DMS53 treated with DMSO at 0.1 percent for 48 hours (cell line): Measurements from ENCODE around the gene CCNL2.
"Not testable (repeated sequence)": the region's sequence is repeated elsewhere in the genome, so short reads cannot be mapped to it uniquely, and the experiment has no call there.

ENCODE experiments used
- DNase-seq: peaks from one replicate; lab custom pipeline; 2025; ENCODE audit not compliant: unreplicated experiment; lab: John Stamatoyannopoulos, UW

CCNL2 gene

DNA sequence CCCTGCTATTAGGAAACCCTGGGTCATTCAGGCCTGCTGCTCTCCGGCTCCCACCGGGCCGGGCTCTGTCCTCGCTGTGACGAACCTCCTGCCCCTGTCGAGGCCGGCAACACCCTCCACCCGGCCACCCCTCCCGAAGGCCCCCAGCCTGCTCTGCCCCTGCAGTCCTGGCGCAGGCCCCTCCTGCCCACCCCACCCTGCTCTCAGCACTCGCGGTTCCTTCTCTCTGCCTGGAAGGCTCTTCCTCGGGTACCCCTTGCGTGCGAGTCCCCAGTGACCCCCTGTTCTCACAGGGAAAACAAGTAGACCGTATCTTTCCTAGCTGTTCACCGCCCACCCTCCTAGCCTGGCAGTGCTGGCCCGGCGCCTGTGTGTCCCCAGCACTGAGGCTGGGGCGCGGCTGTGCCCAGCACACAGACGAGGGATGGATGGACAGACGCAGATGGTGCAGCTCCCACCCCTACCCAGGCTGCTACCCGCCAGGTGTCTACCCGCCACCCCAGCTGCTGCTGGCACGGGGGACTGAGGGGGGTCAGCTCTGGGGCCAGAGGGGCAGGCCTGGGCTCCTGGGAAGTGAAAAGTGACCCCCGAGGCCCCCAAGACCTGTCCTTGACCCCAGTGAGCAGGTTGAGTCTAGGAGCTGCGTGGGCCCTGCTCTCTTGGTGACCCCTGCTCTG is 33.3 kb upstream of the CCNL2 start:
- DNase-seq: no peak

DNA sequence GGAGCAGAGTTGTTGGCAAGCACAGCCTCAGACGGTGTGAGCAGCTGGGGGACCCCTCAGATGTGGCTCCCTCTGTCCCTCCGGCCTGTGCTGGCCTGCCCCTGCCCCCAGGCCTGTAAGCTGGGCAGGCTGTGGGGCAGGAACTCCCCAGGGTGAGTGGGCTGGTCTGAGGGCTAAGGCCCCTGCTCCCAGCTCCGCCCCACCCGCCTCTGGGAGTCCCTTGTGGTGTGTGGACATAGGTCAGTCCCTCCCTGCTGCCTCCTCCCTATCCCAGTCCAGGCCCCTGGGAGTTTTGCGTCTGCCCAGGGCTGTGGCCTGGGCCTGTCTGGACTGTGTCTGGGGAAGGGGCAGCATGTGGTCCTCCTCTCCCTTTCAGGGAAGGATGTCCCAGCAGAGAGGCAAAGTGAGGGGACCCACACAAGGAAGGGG is 32.7 kb upstream of the CCNL2 start:
- DNase-seq: no peak

DNA sequence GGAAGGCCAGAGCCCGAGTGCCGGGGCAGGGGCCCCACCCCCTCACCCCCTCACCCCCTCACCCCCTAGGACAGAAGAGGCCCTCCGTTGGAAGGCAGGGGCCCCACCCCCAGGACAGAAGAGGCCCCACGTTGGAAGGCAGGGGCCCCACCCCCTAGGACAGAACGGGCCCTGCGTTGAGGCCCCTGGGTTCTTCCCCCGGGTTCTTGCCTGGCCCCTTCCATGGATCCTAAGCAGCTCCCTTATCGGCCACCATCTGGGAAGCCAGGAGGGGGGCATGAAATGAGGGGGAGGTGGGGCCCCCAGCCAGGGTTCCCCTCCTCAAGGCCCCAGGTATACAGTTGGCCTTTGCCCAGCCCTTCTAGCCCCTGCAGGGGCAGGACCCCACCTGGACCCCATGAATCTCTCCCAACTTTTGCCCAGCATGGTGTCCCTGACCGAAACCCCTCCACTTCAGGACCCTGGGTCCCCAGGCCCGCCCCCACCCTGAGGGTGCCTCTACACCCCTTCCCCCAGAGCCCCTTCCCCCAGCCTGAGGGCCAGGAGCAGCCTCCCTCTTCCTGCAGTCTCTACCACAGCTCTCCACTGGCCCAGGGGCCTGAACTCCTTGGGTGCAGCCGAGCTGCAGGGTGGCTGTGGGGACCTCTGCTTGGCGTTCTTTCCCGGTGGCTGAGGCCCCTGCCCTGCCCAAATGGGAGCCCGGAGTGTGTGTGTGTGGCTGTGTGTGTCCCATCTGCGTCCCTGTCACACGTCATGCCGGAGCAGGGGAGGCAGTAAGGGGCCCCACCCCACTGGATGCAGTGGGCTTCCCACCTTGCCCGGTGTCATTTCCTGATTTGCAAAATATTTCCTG is 32.1 kb upstream of the CCNL2 start:
- DNase-seq: no peak

GRCh38 chr1:1430114-1430982 is 31.2 kb upstream of the CCNL2 start:
- DNase-seq: peak; percentile 78

DNA sequence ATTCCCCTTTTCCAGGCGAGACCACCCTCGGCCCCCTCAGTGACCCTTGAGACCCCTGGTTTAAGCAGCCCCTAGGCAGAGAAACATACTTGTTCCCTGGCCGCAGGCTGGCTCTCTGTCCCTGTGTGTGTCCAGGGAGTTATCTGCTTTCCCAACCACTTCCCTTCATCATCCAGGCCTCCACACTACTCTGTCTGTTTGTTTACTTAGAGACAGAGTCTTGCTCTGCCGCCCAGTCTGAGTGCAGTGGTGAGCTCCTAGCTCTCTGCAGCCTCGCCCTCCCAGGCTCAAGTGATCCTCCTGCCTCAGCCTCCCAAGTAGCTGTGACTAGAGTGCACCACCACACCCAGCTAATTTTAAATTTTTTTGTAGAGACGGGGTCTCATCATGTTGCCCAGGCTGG is 30.5 kb upstream of the CCNL2 start:
- no peak for DNase-seq

GRCh38 chr1:1428967-1429366 is 29.8 kb upstream of the CCNL2 start:
- DNase-seq: not testable (repeated sequence)

DNA sequence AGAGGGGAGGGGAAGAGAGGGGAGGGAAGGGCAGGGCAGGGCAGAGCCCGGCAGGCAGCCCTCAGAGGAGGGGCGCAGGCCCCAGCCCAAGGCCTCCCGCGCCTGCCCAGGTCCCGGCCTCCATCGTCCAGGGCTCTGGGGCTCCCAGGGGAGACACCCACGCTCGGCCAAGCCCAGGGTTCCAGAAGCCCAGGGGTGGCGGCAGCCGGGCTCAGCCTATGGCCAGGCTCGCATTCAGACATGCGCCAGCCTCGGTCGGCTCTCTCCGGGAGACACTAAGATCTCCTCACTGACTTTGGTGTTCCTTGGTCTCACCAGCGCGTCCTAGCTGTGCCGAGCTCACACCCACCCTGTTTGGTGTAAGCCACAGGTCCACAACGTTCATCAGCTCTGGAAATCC is 29.0 kb upstream of the CCNL2 start:
- no peak for DNase-seq

DNA sequence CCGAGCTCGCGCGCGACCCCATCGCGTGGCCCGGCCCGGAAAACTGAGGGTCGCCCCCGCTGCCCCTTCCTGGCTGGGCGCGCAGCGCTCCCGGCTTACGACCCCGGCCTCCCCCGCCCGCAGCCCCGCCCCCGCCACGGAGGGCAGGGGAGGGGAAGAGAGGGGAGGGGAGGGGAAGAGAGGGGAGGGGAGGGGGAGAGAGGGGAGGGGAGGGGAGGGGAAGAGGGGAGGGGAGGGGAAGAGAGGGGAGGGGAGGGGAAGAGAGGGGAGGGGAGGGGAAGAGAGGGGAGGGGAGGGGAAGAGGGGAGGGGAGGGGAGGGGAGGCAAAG is 28.6 kb upstream of the CCNL2 start:
- DNase-seq: no peak

DNA sequence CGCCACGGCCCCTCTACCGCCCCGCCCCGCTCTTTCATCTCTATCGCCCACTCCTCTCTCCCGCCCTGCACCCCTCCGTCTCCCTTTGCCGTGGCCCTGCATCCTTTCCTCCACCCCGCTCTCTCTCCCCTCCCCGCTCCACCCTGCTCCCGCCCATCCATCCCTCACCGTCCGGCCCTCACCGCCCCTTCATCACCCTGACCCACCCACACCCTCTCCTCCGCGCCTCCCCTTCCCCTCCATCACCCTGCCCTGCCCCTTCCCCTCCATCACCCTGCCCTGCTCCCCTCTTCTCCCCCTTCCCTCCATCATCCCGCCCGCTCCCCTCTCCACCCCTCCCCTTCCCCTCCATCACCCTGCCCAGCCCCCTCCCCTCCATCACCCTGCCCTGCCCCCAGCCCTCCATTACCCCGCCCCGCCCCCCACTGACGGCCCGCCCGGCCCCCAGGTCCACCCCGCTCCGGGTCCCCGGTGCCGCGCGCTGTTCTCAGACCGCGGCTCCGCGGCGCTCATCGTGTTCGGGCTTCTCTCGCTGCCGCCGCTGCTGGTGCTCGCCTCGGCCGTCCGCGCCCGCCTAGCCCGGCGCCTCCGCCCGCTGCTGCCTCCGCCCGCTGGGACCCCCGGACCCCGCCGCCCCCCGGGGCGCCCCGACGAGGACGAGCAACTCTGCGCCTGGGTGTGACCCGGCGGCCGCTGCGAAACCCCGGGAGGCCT is 28.1 kb upstream of the CCNL2 start:
- DNase-seq: no peak

DNA sequence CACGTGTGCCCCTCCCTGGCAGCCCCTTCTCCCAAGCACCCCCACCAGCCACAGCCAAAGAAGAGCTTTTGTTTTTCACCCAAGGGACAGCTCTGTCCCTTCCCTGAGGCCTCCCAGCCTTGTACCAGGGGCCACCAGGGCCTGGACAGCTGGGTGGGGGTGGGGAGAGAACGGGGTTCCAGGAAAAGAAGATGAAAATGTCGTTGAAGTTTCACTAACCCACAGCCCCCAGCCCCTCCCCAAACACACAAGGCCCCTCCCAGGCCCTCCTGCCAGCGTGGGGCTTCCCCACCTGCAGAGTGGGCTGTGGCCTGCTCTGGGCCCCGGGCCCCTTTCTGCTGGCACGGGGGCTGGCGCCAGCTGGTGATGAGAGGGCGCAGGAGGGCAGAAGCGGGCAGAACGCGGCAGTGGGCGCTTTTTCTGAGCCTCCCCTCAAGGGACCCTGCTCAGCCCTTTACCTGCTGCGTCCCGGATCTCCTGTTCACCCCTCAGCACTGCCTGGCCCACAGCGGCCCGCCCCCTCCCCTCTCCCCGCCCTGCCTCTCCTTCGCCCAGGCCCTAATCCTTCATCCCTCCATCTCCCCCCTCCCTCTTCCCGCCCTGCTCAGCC is 27.5 kb upstream of the CCNL2 start:
- DNase-seq: no peak

DNA sequence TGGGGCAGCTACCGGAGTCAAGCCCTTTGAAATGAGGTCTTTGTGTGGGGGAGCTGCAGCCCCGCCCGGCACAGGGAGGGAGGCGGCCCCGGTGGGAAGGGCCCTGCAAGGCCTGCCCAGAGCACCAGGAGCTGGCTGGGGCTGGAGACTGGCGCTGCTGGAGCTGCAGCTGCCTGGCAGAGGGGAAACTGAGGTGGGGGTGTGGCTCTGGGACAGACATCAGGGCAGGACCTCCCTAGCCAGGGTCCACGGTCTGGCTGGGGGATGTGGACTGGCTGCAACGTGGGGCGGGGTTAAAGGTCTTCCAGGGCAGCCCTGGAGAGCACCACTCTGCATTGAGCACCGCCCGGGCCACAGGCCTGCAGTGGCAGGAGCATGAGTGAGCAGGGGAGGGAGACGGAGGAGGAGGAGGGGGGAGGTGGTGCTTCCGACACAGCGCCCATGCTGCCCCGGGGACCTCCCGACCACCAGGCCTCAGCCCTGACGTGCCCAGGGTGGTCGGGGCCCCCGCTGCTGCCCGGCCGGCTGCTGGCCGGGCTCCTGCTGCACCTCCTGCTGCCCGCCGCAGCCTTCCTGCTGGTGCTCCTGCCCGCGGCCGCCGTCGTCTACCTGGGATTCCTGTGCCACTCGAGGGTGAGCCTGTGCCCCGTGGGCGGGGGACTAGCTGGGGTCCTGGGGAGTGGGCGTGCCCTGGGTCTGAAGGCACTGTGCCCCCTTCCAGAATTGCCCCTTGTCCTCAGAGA is 26.8 kb upstream of the CCNL2 start:
- DNase-seq: no peak

GRCh38 chr1:1425426-1425752 is 26.3 kb upstream of the CCNL2 start:
- no peak for DNase-seq

- DNase-seq: no peak
These were observed 25.6 kb upstream of the CCNL2 start for GRCh38 chr1:1424707-1425106.

DNA sequence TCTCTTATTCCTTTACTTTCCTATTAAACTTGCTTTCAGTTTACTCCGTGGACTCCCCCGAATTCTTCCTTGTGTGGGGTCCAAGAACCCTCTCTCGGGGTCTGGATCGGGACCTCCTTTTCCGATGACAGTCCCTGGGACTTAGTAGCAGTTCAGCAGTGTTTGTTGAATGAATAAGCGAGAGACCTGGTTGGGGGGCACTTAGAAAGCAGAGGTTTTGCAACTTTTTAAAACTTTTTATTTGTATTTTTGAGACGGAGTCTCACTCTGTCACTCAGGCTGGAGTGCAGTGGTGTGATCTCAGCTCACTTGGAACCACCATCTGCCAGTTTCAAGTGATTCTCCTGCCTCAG is 24.1 kb upstream of the CCNL2 start:
- DNase-seq: no peak

DNA sequence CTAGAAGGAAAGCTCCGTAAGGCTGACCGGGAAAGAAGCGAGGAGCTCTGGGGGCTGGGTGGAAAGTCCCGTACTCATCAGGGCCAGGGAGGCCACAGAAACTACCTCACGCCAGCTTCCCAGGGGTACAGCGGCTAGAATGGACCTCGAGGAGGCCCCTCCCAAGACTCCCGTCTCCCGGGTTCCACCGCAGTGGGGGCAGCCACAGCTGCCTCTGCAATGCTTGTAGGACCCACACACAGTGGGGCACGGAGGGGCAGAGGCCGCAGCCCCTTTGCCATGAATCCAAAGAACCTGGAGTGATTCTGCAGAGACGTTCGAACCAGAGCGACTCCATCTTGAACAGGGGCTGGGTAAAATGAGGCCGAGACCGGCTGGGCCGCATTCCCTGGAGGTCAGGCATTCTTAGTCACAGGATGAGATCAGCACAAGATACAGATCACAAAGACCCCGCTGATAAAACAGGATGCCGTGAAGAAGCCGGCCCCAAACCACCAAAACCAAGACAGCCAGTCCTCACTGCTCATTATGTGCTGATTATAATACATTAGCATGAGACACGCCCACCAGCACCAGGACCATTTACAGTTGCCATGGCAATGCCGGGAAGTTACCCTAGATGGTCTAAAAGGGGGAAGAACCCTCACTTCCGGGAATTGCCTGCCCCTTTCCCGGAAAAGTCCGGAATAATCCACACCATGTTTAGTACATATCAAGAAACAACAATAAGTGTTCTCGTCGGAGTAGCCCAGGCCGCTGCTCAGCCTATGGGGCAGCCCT is 23.5 kb upstream of the CCNL2 start:
- no peak for DNase-seq

DNA sequence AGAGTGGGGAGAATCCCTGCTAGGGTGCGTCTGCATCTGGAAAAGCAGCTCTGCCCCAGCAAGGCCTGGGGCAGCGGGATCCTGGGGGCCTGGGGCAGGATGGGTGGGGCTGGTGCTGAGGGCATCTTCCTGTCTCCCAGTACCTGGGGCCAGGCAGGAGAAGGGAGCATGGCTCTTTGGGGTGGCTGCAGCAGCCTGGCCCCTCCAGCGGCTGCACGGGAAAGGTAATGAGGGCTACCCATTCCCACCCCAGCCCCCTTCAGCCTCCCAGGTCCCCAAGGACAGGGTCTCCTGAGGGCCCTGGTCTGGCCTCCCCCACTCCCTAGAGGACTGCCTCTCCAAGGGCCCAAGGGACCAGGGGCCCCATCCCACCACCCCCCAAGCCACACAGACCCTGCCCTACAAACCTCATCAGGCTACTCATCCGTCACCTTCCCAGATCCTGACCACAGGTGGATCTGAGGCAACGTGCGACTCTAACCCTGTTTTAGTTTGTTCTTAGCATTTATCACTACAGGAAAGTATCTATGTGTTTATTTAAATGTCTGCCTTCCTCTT is 22.9 kb upstream of the CCNL2 start:
- DNase-seq: no peak

DNA sequence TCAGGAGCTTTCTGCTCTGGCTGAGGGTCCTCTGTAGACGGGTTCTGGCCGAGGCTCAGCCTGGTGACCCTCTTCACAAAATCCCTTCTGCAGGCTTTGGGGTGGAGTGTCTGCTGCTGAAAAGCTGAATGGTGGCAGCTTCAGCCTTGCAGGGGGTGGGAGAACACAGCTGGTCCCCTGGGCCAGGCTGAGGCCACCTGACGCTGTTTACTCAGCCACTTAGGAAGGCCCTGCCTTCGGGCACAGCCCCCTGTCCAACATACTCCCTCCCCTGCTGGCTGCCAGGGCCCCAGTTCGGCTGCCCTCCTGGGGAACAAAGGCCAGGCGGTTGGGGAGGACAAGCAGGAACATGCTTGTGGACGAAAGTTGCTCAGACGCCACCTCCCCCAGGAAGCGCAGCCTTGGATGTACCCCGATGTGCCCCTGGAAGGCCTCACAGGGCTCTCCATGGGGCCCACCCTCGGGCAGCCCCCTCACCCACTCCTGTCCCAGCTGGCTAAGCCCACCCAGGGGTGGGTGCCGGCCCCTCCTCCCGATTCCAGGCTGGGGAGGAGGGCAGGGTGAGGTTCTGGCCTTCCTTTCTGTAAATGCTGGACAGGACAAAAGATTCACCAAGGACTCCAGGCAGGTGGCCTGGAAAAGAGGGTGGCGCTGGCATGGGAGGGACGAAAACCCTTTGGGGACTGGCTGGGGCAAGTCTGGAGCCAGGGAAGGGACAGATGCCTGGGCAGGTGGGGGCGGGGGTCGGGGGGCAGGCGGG is 22.2 kb upstream of the CCNL2 start, which contains the start of gene ANKRD65:
ANKRD65 (minus strand) TSS at position 130 of the 760 bp plus-strand sequence. CDS start 271 bp downstream, outside the sequence.
- DNase-seq: peak; percentile 57

- DNase-seq: no peak
These were observed 21.6 kb upstream of the CCNL2 start for GRCh38 chr1:1420654-1421141.
